ENCODE measurements around the gene ACOT8. TPM values are rescaled to one million over a fixed set of nuclear protein-coding genes. Genes with fewer than 3 reads are reported as not detected.

ACOT8 gene
- total and polyA plus RNA-seq, 2 of the 8 experiments (the other 6 are each of a cell fraction or from before 2014, with no cell fraction given) = 37.6 to 88.8 TPM

GRCh38 chr20:45848969-45849582 lies 8.1 kb downstream of the ACOT8 start:
- Histone ChIP-seq H2BK15ac (ENCODE audit: low read length) (no peak overlapping the region), H2BK12ac (ENCODE audit: low read depth, low read length) (no peak overlapping the region), H3K9ac (replicated peaks in 1 of 4; ENCODE audit: extremely low read depth in 1 of 4, low read depth in 3 of 4, low read length in 3 of 4) (no peak overlapping the region), H2BK5ac (ENCODE audit: low read depth, low read length) (no peak overlapping the region), H3K9me3 (ENCODE audit: insufficient read depth in 2 of 2, low read depth in 1 of 2, low read length in 1 of 2) (no peaks in the 10 kb centered on the region), H3K36me3 (ENCODE audit: control insufficient read depth in 2 of 4, insufficient read depth in 4 of 4, low read length in 3 of 4) (peaks cover 1 to 39% (median 4%) of the 10 kb centered on the region in 4 experiments; a peak in 7 of 8 replicates), H3K79me2 (ENCODE audit: control insufficient read depth in 1 of 2, insufficient read depth in 2 of 2, low read length in 2 of 2) (peaks cover 0 to 7% of the 10 kb centered on the region in 2 experiments; a peak in 1 of 4 replicates), H2AK5ac (ENCODE audit: low read depth, low read length) (0 out of 2 replicates have a peak overlapping the region, but pooled peaks have one; percentile 24), H3K27ac (ENCODE audit: low read depth, low read length) (no peak overlapping the region), H2BK20ac (ENCODE audit: low read length) (no peak overlapping the region), H3K23ac (ENCODE audit: insufficient read length) (no peak overlapping the region), H3K18ac (ENCODE audit: extremely low read depth, low read length) (no peak overlapping the region), H4K5ac (ENCODE audit: insufficient read length, low read depth, low read length) (no peak overlapping the region), H2AFZ (ENCODE audit: low read length) (no peak overlapping the region), H3K4me3 (ENCODE audit: extremely low read depth in 1 of 4, insufficient read depth in 2 of 4, low read depth in 3 of 4, low read length in 4 of 4) (no peak overlapping the region), H4K8ac (ENCODE audit: extremely low read depth, insufficient read depth, low read length) (no peak overlapping the region; the same call in 1 of the 2 replicates), H4K91ac (replicated peaks; ENCODE audit: insufficient read length, low read length) (no peak overlapping the region), H3K14ac (ENCODE audit: insufficient read length) (no peak overlapping the region), H2BK120ac (replicated peaks; ENCODE audit: low read depth, low read length) (no peak overlapping the region), H3K79me1 (ENCODE audit: low read depth, low read length) (no peaks in the 10 kb centered on the region), H3K4ac (replicated peaks; ENCODE audit: insufficient read length, low read depth, low read length) (no peak overlapping the region), H4K20me1 (replicated peaks in 1 of 2; ENCODE audit: control insufficient read depth in 1 of 2, insufficient read depth in 2 of 2, low read length in 2 of 2) (no peaks in the 10 kb centered on the region), H3K4me2 (ENCODE audit: insufficient read depth in 1 of 2, low read depth in 2 of 2, low read length in 2 of 2) (no peak overlapping the region), H3K27me3 (replicated peaks in 1 of 4; ENCODE audit: control insufficient read depth in 3 of 4, extremely low read depth in 1 of 4, insufficient read depth in 3 of 4, low read length in 3 of 4) (no peaks in the 10 kb centered on the region), H3K4me1 (replicated peaks in 1 of 4; ENCODE audit: control insufficient read depth in 3 of 4, insufficient read depth in 4 of 4, low read length in 3 of 4) (peaks cover 3 to 6% (median 4%) of the 10 kb centered on the region in 4 experiments; a peak in 5 of 7 replicates), H3K23me2 (ENCODE audit: low read depth, low read length) (no peaks in the 10 kb centered on the region), H3K56ac (replicated peaks; ENCODE audit: insufficient read length, low read depth, low read length) (no peak overlapping the region)
- FAIRE-seq (no peak), DNase-seq (ENCODE audit: low read depth in 1 of 2, low spot score in 2 of 2) (no peak)
- POLR2A ChIA-PET (ENCODE audit: partially characterized antibody) = interaction anchor here (0.5 to 4.5 kb wide), 7 partner anchors 7 to 42 kb away, joined by 3 to 36 read pairs (median 6); partner anchors contain the start of genes CTSA, NEURL2 and SNX21
- CTCF ChIA-PET (ENCODE audit: partially characterized antibody) = interaction anchor here (0.7 to 1.5 kb wide), 4 partner anchors 10 to 43 kb away, joined by 3 to 4 read pairs (median 4); no protein-coding TSS in a partner anchor
- TF ChIP-seq EGR1 (IDR thresholded peaks at IDR 0.05; ENCODE audit: borderline replicate concordance, low read depth, low read length) (no peak), NRF1 (IDR thresholded peaks at IDR 0.05; ENCODE audit: low read depth, low read length) (no peak), FOSL1 (IDR thresholded peaks at IDR 0.05; ENCODE audit: insufficient read depth, low read depth, low read length) (no peak), CREB1 (IDR thresholded peaks at IDR 0.05) (no peak), ATF2 (IDR thresholded peaks at IDR 0.05; ENCODE audit: low read length) (no peak), TEAD4 (IDR thresholded peaks at IDR 0.05; ENCODE audit: low read depth, low read length) (no peak), SP2 (IDR thresholded peaks at IDR 0.05; ENCODE audit: low read length) (no peak), CEBPB (IDR thresholded peaks at IDR 0.05; ENCODE audit: low read depth, low read length) (no peak), HDAC2 (IDR thresholded peaks at IDR 0.05; ENCODE audit: borderline replicate concordance in 1 of 2, low read depth in 2 of 2, low read length in 2 of 2) (no peak), SIX5 (IDR thresholded peaks at IDR 0.05; ENCODE audit: low read depth, low read length) (no peak), CBX8 (IDR thresholded peaks at IDR 0.05; ENCODE audit: borderline replicate concordance, low read depth, low read length) (no peak), TAF1 (IDR thresholded peaks at IDR 0.05; ENCODE audit: low read depth, low read length) (no peak)
- WGBS, 2 experiments (ENCODE audit: extremely low coverage in 1 of 2, insufficient coverage in 1 of 2, insufficient read length in 1 of 2, insufficient replicate concordance in 2 of 2, low coverage in 1 of 2, low lambda C conversion rate in 2 of 2, missing lambda C conversion rate in 1 of 2) = 92% methylated on average over 7 of the region's 8 CpGs; no CpG with 5 or more reads in 1 of the 2 experiments

Measured in H1 (cell line).